CD14-positive monocyte (primary cell): Measurements from ENCODE around the gene FAM13C. TPM values are rescaled to one million over a fixed set of nuclear protein-coding genes. Genes with fewer than 3 reads are reported as not detected.

ENCODE experiments used
- DNase-seq, 3 donors: peaks; one replicate each; pipeline ENCODE4 v3.0.0-alpha.2; 2011 to 2022
- H2AFZ ChIP-seq: 2 replicates; pipeline ENCODE4 v1.6.0; 2012; ENCODE audit warnings: mild to moderate bottlenecking, low read depth, low read length, inconsistent platforms; ENCODE audit not compliant: insufficient read depth, poor library complexity, severe bottlenecking
- H3K27ac ChIP-seq, 2 donors: 1 replicate in 1 of 2; 2 replicates in 1 of 2; pipeline ENCODE4 v1.5.1; 2012 to 2013; ENCODE audit warnings: low read length in 2 of 2, control low read depth in 1 of 2, inconsistent platforms in 1 of 2, low read depth in 1 of 2, mild to moderate bottlenecking in 1 of 2
- H3K27me3 ChIP-seq, 2 donors: one replicate each; pipeline versions ENCODE4 v1.6.0 to v1.6.1; 2011 to 2013; ENCODE audit warnings: low read length in 2 of 2; ENCODE audit not compliant: control insufficient read depth in 2 of 2, insufficient read depth in 2 of 2
- H3K36me3 ChIP-seq, 2 donors: replicated peaks in 1 of 2; 1 replicate in 1 of 2; 2 replicates in 1 of 2; pipeline versions ENCODE4 v1.5.1 to v1.6.1; 2012 to 2013; ENCODE audit warnings: low read length in 2 of 2, control low read depth in 1 of 2, inconsistent platforms in 1 of 2, mild to moderate bottlenecking in 1 of 2; ENCODE audit not compliant: insufficient read depth in 2 of 2, control insufficient read depth in 1 of 2
- H3K4me1 ChIP-seq, 2 donors: 1 replicate in 1 of 2; 2 replicates in 1 of 2; pipeline versions ENCODE4 v1.5.1 to v1.6.1; 2012 to 2013; ENCODE audit warnings: low read length in 2 of 2, control low read depth in 1 of 2, inconsistent platforms in 1 of 2, mild to moderate bottlenecking in 1 of 2, moderate library complexity in 1 of 2; ENCODE audit not compliant: insufficient read depth in 2 of 2, control insufficient read depth in 1 of 2
- H3K4me2 ChIP-seq: replicated peaks from 2 replicates; pipeline ENCODE3; 2012; ENCODE audit warnings: low read length, moderate library complexity, mild to moderate bottlenecking; ENCODE audit not compliant: poor library complexity, severe bottlenecking; ENCODE audit errors: extremely low read depth
- H3K4me3 ChIP-seq, 3 experiments: fragments of 200-600 bp in 1 of 3; sonication (generic) in 1 of 3; replicated peaks in 1 of 3; 1 replicate in 2 of 3; 2 replicates in 1 of 3; pipeline ENCODE4 v1.5.1; 2011 to 2013; ENCODE audit warnings: low read length in 3 of 3, mild to moderate bottlenecking in 3 of 3, control low read depth in 2 of 3, low read depth in 2 of 3, inconsistent platforms in 1 of 3, moderate library complexity in 1 of 3
- H3K79me2 ChIP-seq: 2 replicates; pipeline ENCODE4 v1.6.0; 2012; ENCODE audit warnings: mild to moderate bottlenecking, control low read depth, inconsistent platforms, low read length, moderate library complexity; ENCODE audit not compliant: insufficient read depth
- H3K9ac ChIP-seq: 2 replicates; pipeline ENCODE4 v1.6.0; 2017; ENCODE audit warnings: low read length, mild to moderate bottlenecking; ENCODE audit not compliant: insufficient read depth, poor library complexity, severe bottlenecking
- H3K9me3 ChIP-seq, 2 donors: replicated peaks in 1 of 2; 1 replicate in 1 of 2; 2 replicates in 1 of 2; pipeline versions ENCODE4 v1.5.1 to v1.6.1; 2012 to 2013; ENCODE audit warnings: low read length in 2 of 2, control low read depth in 1 of 2; ENCODE audit not compliant: control insufficient read depth in 1 of 2, insufficient read depth in 1 of 2
- H4K20me1 ChIP-seq: 2 replicates; pipeline ENCODE4 v1.6.0; 2012; ENCODE audit warnings: mild to moderate bottlenecking, low read length, control low read depth, moderate library complexity; ENCODE audit not compliant: insufficient read depth
- H3K27ac Mint-ChIP-seq, 7 donors: one replicate each; pipeline ENCODE4 v1.8.0; 2020; ENCODE audit warnings: mild to moderate bottlenecking in 7 of 7, mixed read lengths in 7 of 7, moderate library complexity in 6 of 7, inconsistent platforms in 2 of 7
- H3K27me3 Mint-ChIP-seq, 3 donors: one replicate each; pipeline ENCODE4 v1.8.0; 2021 to 2022; ENCODE audit warnings: low read depth in 3 of 3, mild to moderate bottlenecking in 3 of 3, mixed read lengths in 3 of 3, moderate library complexity in 3 of 3, inconsistent platforms in 1 of 3
- H3K36me3 Mint-ChIP-seq, 2 donors: one replicate each; pipeline ENCODE4 v1.8.0; 2020; ENCODE audit warnings: mixed read lengths in 2 of 2, inconsistent platforms in 1 of 2, mild to moderate bottlenecking in 1 of 2
- H3K4me1 Mint-ChIP-seq: one replicate; pipeline ENCODE4 v1.8.0; 2020; ENCODE audit warnings: mild to moderate bottlenecking, mixed read lengths
- H3K4me3 Mint-ChIP-seq, 2 donors: one replicate each; pipeline ENCODE4 v1.8.0; 2020; ENCODE audit warnings: mild to moderate bottlenecking in 2 of 2, mixed read lengths in 2 of 2, moderate library complexity in 1 of 2
- H3K9me3 Mint-ChIP-seq, 7 donors: one replicate each; pipeline ENCODE4 v1.8.0; 2020 to 2022; ENCODE audit warnings: mixed read lengths in 7 of 7, mild to moderate bottlenecking in 6 of 7, moderate library complexity in 6 of 7, inconsistent platforms in 2 of 7
- WGBS: methylation state at CpG from one replicate; pipeline ENCODE4 v1.1.5; 2013; ENCODE audit warnings: missing lambda C conversion rate; ENCODE audit not compliant: insufficient coverage; 5-methylcytosine and 5-hydroxymethylcytosine counted together
- intact Hi-C, 2 donors: fragments of 100-400 bp; cut with micrococcal nuclease; formaldehyde crosslinking; loops; one replicate each; pipeline versions ENCODE4 v1.15.0 to v1.15.1; 2023
- polyA plus RNA-seq, 3 donors: library from polyadenylated mRNA; depleted of rRNA in 1 of 3; unstranded in 2 of 3; stranded (reverse) in 1 of 3; fragments of 300-500 nt in 2 of 3; fragments of >200 nt in 1 of 3; fragmentation: Illumina TruSeq in 2 of 3; gene quantifications; 1 replicate in 2 of 3; 2 replicates in 1 of 3; pipeline ENCODE4 v1.2.3, GENCODE V29; 2012 to 2021
- TF ChIP-seq, protein P1 (sequence below): fragments of 200-600 bp; IDR thresholded peaks from one replicate; pipeline ENCODE4 v1.8.0; 2022; ENCODE audit warnings: antibody characterized with exemption, mild to moderate bottlenecking

The FAM13C gene
- polyA plus RNA-seq, 3 donors = not detected

DNA sequence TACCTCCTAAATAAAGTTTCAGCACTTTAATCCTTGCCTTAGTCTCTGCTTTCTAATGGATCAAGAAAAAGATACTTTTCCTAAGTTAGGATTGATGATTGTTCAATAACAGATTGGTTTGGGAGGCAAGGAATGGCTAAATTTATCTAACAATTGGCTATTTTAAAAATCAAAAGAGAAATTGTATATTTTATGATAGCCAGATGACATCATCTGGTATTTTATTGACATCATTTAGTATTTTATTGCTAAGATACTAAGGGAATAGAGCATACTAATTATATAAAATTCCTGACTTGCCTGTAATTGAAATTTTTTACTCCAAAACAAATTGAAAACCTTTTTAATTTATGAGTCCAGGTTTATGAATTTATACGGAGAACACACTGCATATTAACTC lies 19.3 kb upstream of the FAM13C start:
- Histone ChIP-seq H3K4me1 (no peaks in the 10 kb centered on the region), H3K27me3 (no peaks in the 10 kb centered on the region), H3K79me2 (no peaks in the 10 kb centered on the region), H3K9ac (no peak overlapping the region), H3K9me3 (no peaks in the 10 kb centered on the region), H2AFZ (no peak overlapping the region), H3K27ac (no peak overlapping the region), H3K36me3 (no peaks in the 10 kb centered on the region), H4K20me1 (no peaks in the 10 kb centered on the region), H3K4me2 (no peak overlapping the region), H3K4me3 (no peak overlapping the region)
- H3K36me3 Mint-ChIP-seq = no peaks in the 10 kb centered on the region
- no CpG with 5 or more reads among the region's 1 CpG for WGBS
- H3K27ac Mint-ChIP-seq = no peak overlapping the region
- H3K4me1 Mint-ChIP-seq = no peaks in the 10 kb centered on the region
- peaks cover 0 to 2% (median 0%) of the 10 kb centered on the region in 7 donors for H3K9me3 Mint-ChIP-seq
- TF ChIP-seq, protein P1, sequence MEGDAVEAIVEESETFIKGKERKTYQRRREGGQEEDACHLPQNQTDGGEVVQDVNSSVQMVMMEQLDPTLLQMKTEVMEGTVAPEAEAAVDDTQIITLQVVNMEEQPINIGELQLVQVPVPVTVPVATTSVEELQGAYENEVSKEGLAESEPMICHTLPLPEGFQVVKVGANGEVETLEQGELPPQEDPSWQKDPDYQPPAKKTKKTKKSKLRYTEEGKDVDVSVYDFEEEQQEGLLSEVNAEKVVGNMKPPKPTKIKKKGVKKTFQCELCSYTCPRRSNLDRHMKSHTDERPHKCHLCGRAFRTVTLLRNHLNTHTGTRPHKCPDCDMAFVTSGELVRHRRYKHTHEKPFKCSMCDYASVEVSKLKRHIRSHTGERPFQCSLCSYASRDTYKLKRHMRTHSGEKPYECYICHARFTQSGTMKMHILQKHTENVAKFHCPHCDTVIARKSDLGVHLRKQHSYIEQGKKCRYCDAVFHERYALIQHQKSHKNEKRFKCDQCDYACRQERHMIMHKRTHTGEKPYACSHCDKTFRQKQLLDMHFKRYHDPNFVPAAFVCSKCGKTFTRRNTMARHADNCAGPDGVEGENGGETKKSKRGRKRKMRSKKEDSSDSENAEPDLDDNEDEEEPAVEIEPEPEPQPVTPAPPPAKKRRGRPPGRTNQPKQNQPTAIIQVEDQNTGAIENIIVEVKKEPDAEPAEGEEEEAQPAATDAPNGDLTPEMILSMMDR = no peak
- intact Hi-C loops = no loop called here
- H3K4me3 Mint-ChIP-seq = no peak overlapping the region
- no peaks in the 10 kb centered on the region for H3K27me3 Mint-ChIP-seq
- DNase-seq = no peak

DNA sequence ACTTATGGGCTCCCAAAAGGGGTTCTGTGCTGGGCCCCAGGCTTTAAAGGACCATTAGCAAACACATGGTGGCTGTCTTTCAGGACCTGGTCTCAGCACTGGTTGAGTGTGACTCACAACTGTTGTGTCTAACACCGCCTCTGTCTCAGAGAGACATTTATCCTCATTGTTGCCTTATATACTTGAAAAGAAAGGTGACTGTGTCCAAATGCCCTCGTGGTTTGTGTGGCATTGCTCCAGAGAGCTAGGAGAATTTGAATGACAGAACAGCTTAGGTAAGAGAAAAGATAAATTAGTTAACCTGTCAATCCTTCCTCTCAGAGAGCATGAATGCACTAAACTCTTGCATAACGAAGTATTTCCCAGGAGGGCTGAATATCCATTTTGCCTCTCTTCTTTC lies 14.5 kb upstream of the FAM13C start:
- Histone ChIP-seq H4K20me1 (no peaks in the 10 kb centered on the region), H3K4me2 (no peak overlapping the region), H3K9me3 (no peaks in the 10 kb centered on the region), H3K4me1 (no peaks in the 10 kb centered on the region), H3K79me2 (no peaks in the 10 kb centered on the region), H3K4me3 (no peak overlapping the region), H3K36me3 (no peaks in the 10 kb centered on the region), H2AFZ (no peak overlapping the region), H3K27me3 (no peaks in the 10 kb centered on the region), H3K9ac (no peak overlapping the region), H3K27ac (no peak overlapping the region)
- TF ChIP-seq, protein P1 = no peak
- no CpG with 5 or more reads among the region's 3 CpGs for WGBS
- Mint-ChIP-seq H3K36me3 (no peaks in the 10 kb centered on the region), H3K4me3 (no peak overlapping the region), H3K4me1 (no peaks in the 10 kb centered on the region), H3K27ac (no peak overlapping the region), H3K27me3 (no peaks in the 10 kb centered on the region), H3K9me3 (peaks cover 0 to 5% (median 2%) of the 10 kb centered on the region in 7 donors)
- intact Hi-C loops = no loop called here
- no peak for DNase-seq
